GM12874 (cell line): ENCODE data around the gene ERBIN.

Experiments
- CTCF ChIP-seq: IDR thresholded peaks from 2 replicates; pipeline ENCODE4 v1.5.1; 2011; ENCODE audit warnings: low read depth, mild to moderate bottlenecking, control low read depth, low read length, moderate library complexity; ENCODE audit not compliant: insufficient read depth

The ERBIN gene

GRCh38 chr5:65986050-65986451, 59.7 kb downstream of the ERBIN start:
- no peak for TF ChIP-seq CTCF

GRCh38 chr5:65986796-65987195, 60.4 kb downstream of the ERBIN start:
- no peak for TF ChIP-seq CTCF

GRCh38 chr5:65987982-65988381, 61.6 kb downstream of the ERBIN start:
- no peak for TF ChIP-seq CTCF

GRCh38 chr5:65989158-65989557, 62.8 kb downstream of the ERBIN start:
- no peak for TF ChIP-seq CTCF

GRCh38 chr5:65992630-65993029, 66.3 kb downstream of the ERBIN start:
- TF ChIP-seq CTCF, result no peak

- TF ChIP-seq CTCF, result no peak
These were observed 67.9 kb downstream of the ERBIN start for GRCh38 chr5:65994117-65994786.

- no peak for TF ChIP-seq CTCF
These were observed 72.8 kb downstream of the ERBIN start for GRCh38 chr5:65999061-65999723.
